Endothelial cell of coronary artery (primary cell): Measurements from ENCODE around the gene SLC12A5. TPM values are rescaled to one million over a fixed set of nuclear protein-coding genes. Genes with fewer than 3 reads are reported as not detected.

ENCODE experiments used
- total RNA-seq: library from RNA; depleted of rRNA; stranded (reverse); fragments of >200 nt; gene quantifications from 2 replicates; pipeline ENCODE4 v1.2.3, GENCODE V29; 2014

The SLC12A5 gene
- total RNA-seq = 0.19 and 0.63 TPM in 2 replicates

DNA sequence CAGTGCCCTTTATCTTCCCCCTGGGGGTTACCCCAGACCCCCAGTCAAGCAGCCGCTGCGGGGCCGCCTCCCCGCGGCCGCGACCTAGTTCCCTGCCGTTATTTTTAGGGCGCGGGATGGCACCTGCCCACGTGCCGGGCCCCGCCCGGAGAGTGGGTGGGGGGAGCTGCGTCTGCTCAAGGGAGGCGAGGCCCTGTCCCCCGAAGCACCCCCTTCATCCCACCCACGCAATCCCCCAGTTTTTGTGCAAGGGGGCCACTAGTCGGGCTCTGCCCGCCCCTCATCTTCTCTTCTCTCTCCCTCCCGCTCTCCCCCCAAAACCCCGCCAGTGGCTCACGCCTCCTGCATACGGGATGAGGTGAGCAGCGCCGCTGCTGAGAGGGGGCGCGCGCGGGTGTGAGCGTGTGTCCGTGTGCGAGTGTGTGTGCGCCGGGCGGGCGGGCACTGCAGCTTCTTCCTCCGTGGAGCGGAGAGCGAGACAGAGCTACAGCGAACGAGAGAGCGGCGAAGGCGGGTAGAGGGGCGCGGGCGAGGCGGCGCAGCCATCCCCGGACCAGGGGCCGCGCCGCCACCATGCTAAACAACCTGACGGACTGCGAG, at the start of gene SLC12A5:
TSS of gene SLC12A5 (plus strand) at position 444 of the 600 bp plus-strand sequence. CDS start at position 574, 130 bp downstream.

DNA sequence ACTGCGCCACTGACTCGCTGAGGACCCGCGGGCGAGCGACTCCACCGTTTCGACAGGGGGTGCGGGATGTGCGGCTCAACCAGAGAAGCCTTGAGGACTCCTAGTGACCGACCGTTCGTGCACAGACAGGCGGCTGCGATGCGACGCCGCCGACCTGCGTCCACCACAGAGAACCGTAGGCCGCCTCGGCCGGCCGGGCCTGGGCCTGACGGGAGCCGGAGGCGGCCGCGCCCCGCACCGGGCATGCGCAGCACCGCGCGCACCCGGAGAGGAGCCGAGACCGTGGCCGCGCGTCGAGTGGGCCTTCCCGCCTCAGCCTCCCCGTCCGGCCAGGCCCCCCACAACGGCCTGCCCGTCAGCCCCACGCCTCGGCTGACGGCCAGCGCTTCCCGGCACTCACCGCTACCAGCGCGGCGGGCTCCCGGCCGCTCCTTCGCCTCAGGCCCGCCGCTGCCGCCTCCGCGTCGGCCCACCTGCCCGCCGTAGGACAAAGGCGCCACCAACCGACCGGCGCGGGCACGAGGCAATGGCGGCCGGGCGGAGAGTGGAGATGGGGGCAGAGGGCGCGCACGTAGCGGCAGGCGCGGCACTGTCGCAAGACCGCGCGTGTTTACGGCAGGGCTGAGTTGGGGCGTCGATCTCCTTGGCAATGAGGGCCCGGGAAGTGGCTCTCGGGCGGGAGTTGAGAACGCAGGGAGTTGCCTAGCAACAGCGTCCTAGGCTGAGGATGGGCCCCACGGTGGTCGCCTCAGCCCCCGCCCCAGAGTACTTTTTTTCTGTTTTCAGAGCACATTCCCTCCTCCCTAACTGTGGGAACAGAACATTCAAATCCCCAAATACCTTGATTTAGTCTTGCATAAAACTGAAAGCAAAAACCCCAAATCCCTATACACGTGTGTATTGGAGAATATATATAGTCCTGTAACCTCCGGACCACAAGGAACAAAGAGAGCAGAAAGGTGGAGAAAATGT, 60.7 kb downstream of the SLC12A5 start, which contains the start of gene NCOA5:
TSS of gene NCOA5 (minus strand) at position 546 of the 972 bp plus-strand sequence. CDS start 10,538 bp downstream, outside the sequence.

Other genes starting within 250 kb of the SLC12A5 start
- 0.28 TPM in 1 of 2 replicates, not detected in the other for gene WFDC3, start 237.3 kb upstream of the SLC12A5 start, total RNA-seq
- 13.9 and 14.8 TPM in 2 replicates for gene DNTTIP1, start 237.3 kb upstream of the SLC12A5 start, total RNA-seq
- 9.7 and 23.3 TPM in 2 replicates for gene UBE2C, start 216.6 kb upstream of the SLC12A5 start, total RNA-seq
- not detected in 2 replicates for gene TNNC2, start 201.9 kb upstream of the SLC12A5 start, total RNA-seq
- gene SNX21, start 195.4 kb upstream of the SLC12A5 start, total RNA-seq = 13.6 and 19.0 TPM in 2 replicates
- gene ACOT8, start 171.8 kb upstream of the SLC12A5 start, total RNA-seq = 25.8 and 34.6 TPM in 2 replicates
- 5.8 and 7.4 TPM in 2 replicates for gene ZSWIM3, start 171.6 kb upstream of the SLC12A5 start, total RNA-seq
- gene ZSWIM1, start 148.0 kb upstream of the SLC12A5 start, total RNA-seq = 3.6 TPM in 2 replicates
- gene SPATA25, start 141.6 kb upstream of the SLC12A5 start, total RNA-seq = 0.63 and 0.75 TPM in 2 replicates
- gene NEURL2, start 138.0 kb upstream of the SLC12A5 start, total RNA-seq = 2.0 and 2.2 TPM in 2 replicates
- gene CTSA, start 137.9 kb upstream of the SLC12A5 start, total RNA-seq = 34.3 and 49.5 TPM in 2 replicates
- gene PLTP, start 117.1 kb upstream of the SLC12A5 start, total RNA-seq = 8.2 and 13.7 TPM in 2 replicates
- gene PCIF1, start 94.5 kb upstream of the SLC12A5 start, total RNA-seq = 6.5 and 6.9 TPM in 2 replicates
- gene ZNF335, start 57.0 kb upstream of the SLC12A5 start, total RNA-seq = 9.0 and 11.6 TPM in 2 replicates
- 0.09 TPM in 1 of 2 replicates, not detected in the other for gene MMP9, start 20.3 kb upstream of the SLC12A5 start, total RNA-seq
- gene NCOA5, start 60.7 kb downstream of the SLC12A5 start, total RNA-seq = 11.6 and 12.1 TPM in 2 replicates
- 8.0 and 9.5 TPM in 2 replicates for gene CD40, start 89.1 kb downstream of the SLC12A5 start, total RNA-seq